ENCODE measurements around the gene MORN1.

MORN1 gene

GRCh38 chr1:2289607-2290006 lies 101.7 kb downstream of the MORN1 start:
- TF ChIP-seq POLR2AphosphoS5 (IDR thresholded peaks at IDR 0.05; ENCODE audit: low read depth, low read length) (no peak), TAF1 (IDR thresholded peaks at IDR 0.05; ENCODE audit: low read depth, low read length) (no peak), POLR2A (IDR thresholded peaks at IDR 0.05; ENCODE audit: low read depth, low read length) (no peak), SPI1 (IDR thresholded peaks at IDR 0.05; ENCODE audit: low read depth, low read length) (no peak), POU2F2 (IDR thresholded peaks at IDR 0.05; ENCODE audit: low read depth, low read length) (no peak), PAX5 (IDR thresholded peaks at IDR 0.05; ENCODE audit: insufficient read depth, low read length, severe bottlenecking) (no peak)
- DNase-seq (ENCODE audit: insufficient read length, low spot score) (no peak), FAIRE-seq (no peak)

GRCh38 chr1:2288816-2289536 lies 102.4 kb downstream of the MORN1 start:
- FAIRE-seq = no peak

DNA sequence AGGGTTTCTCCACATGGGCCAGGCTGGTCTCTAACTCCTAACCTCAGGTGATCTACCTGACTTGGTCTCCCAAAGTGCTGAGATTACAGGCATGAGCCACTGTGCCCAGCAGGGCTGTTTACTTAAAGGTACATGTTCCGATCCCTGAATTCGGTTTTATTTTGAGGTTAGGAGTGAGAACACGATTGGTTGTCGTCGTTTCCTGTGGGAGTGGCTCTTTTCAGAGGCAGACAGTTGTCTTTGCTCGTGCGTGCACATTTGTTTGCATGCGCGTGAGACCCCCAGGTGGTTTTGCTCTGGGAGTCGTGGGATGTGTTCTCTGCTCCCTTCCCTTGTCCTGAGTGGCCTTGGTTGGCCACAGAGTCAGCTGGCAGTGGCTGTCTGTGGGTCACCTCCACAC lies 103.0 kb downstream of the MORN1 start:
- TF ChIP-seq PAX5 (IDR thresholded peaks at IDR 0.05; ENCODE audit: insufficient read depth, low read length, severe bottlenecking) (no peak), POU2F2 (IDR thresholded peaks at IDR 0.05; ENCODE audit: low read depth, low read length) (no peak), TAF1 (IDR thresholded peaks at IDR 0.05; ENCODE audit: low read depth, low read length) (no peak), SPI1 (IDR thresholded peaks at IDR 0.05; ENCODE audit: low read depth, low read length) (no peak), POLR2A (IDR thresholded peaks at IDR 0.05; ENCODE audit: low read depth, low read length) (no peak), POLR2AphosphoS5 (IDR thresholded peaks at IDR 0.05; ENCODE audit: low read depth, low read length) (no peak)
- FAIRE-seq (no peak), DNase-seq (ENCODE audit: insufficient read length, low spot score) (no peak)

More at GRCh38 chr1:2288816-2289536, 102.4 kb downstream of the MORN1 start:
- no peak for DNase-seq (ENCODE audit: insufficient read length, low spot score)
- TF ChIP-seq TAF1 (IDR thresholded peaks at IDR 0.05; ENCODE audit: low read depth, low read length) (no peak), POLR2AphosphoS5 (IDR thresholded peaks at IDR 0.05; ENCODE audit: low read depth, low read length) (no peak), POLR2A (IDR thresholded peaks at IDR 0.05; ENCODE audit: low read depth, low read length) (no peak), PAX5 (IDR thresholded peaks at IDR 0.05; ENCODE audit: insufficient read depth, low read length, severe bottlenecking) (no peak), SPI1 (IDR thresholded peaks at IDR 0.05; ENCODE audit: low read depth, low read length) (no peak), POU2F2 (IDR thresholded peaks at IDR 0.05; ENCODE audit: low read depth, low read length) (no peak)

GRCh38 chr1:2287649-2288048 lies 103.7 kb downstream of the MORN1 start:
- DNase-seq (ENCODE audit: insufficient read length, low spot score) (no peak), FAIRE-seq (no peak)
- TF ChIP-seq POU2F2 (IDR thresholded peaks at IDR 0.05; ENCODE audit: low read depth, low read length) (no peak), TAF1 (IDR thresholded peaks at IDR 0.05; ENCODE audit: low read depth, low read length) (no peak), PAX5 (IDR thresholded peaks at IDR 0.05; ENCODE audit: insufficient read depth, low read length, severe bottlenecking) (no peak), SPI1 (IDR thresholded peaks at IDR 0.05; ENCODE audit: low read depth, low read length) (no peak), POLR2A (IDR thresholded peaks at IDR 0.05; ENCODE audit: low read depth, low read length) (no peak), POLR2AphosphoS5 (IDR thresholded peaks at IDR 0.05; ENCODE audit: low read depth, low read length) (no peak)

- FAIRE-seq = no peak
- TF ChIP-seq PAX5 (IDR thresholded peaks at IDR 0.05; ENCODE audit: insufficient read depth, low read length, severe bottlenecking) (no peak), TAF1 (IDR thresholded peaks at IDR 0.05; ENCODE audit: low read depth, low read length) (no peak), SPI1 (IDR thresholded peaks at IDR 0.05; ENCODE audit: low read depth, low read length) (no peak), POLR2A (IDR thresholded peaks at IDR 0.05; ENCODE audit: low read depth, low read length) (no peak), POU2F2 (IDR thresholded peaks at IDR 0.05; ENCODE audit: low read depth, low read length) (no peak), POLR2AphosphoS5 (IDR thresholded peaks at IDR 0.05; ENCODE audit: low read depth, low read length) (no peak)
- no peak for DNase-seq (ENCODE audit: insufficient read length, low spot score)
These were observed 104.4 kb downstream of the MORN1 start for GRCh38 chr1:2286923-2287322.

GRCh38 chr1:2284932-2285331 lies 106.4 kb downstream of the MORN1 start:
- no peak for FAIRE-seq
- no peak for TF ChIP-seq SPI1 (IDR thresholded peaks at IDR 0.05; ENCODE audit: low read depth, low read length)
- no peak for TF ChIP-seq POLR2AphosphoS5 (IDR thresholded peaks at IDR 0.05; ENCODE audit: low read depth, low read length)
- TF ChIP-seq POU2F2 (IDR thresholded peaks at IDR 0.05; ENCODE audit: low read depth, low read length) = no peak
- no peak for TF ChIP-seq PAX5 (IDR thresholded peaks at IDR 0.05; ENCODE audit: insufficient read depth, low read length, severe bottlenecking)
- TF ChIP-seq POLR2A (IDR thresholded peaks at IDR 0.05; ENCODE audit: low read depth, low read length) = no peak
- TF ChIP-seq TAF1 (IDR thresholded peaks at IDR 0.05; ENCODE audit: low read depth, low read length) = no peak
- DNase-seq (ENCODE audit: insufficient read length, low spot score) = no peak

DNA sequence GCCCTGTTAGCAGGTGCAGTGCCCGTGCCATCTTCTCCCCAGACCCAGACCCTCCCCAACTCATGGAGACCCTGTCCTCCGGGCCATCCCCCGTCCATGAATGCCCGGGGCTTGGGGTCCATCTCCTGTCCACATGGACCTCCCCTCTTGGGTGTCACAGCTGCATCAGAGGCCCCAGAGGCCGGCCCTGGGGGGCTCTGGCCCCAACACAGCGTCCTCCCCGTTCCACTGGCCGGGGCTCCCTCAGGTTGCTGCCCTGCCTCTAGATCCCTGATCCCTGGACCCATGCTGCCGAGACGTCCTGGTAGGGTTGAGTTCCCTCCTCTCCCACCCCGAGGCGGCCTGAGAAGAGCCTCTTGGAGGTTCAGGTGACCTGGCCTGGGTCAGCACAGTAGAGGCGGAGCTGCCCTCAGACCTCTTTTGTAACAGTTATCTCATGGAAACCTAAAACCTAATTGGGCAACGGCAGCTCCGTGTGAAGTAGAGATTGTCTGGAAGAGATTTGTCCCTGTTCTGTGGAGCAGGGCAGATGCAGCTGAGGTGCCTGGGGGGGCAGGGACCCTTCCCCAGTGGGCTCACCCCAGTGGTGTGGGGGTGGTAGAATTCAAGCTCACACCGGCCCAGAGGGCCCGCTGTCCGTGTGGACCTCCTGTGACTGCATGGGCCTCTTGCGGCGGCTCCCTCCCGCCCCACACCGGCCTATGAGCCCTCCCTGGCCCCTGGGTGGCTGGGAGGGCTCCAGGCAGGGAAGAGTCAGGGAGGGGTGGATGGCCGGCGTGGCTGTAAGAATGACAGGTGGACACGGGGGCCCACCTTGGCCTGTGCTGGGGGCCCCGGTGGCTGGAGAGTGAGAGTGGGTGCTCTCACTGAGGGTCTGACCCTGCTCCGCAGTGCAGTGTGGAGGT lies 107.1 kb downstream of the MORN1 start:
- TF ChIP-seq POLR2A (IDR thresholded peaks at IDR 0.05; ENCODE audit: low read depth, low read length) (no peak), PAX5 (IDR thresholded peaks at IDR 0.05; ENCODE audit: insufficient read depth, low read length, severe bottlenecking) (no peak), TAF1 (IDR thresholded peaks at IDR 0.05; ENCODE audit: low read depth, low read length) (no peak), POU2F2 (IDR thresholded peaks at IDR 0.05; ENCODE audit: low read depth, low read length) (no peak), POLR2AphosphoS5 (IDR thresholded peaks at IDR 0.05; ENCODE audit: low read depth, low read length) (no peak), SPI1 (IDR thresholded peaks at IDR 0.05; ENCODE audit: low read depth, low read length) (no peak)
- DNase-seq (ENCODE audit: insufficient read length, low spot score) (no peak), FAIRE-seq (no peak)

DNA sequence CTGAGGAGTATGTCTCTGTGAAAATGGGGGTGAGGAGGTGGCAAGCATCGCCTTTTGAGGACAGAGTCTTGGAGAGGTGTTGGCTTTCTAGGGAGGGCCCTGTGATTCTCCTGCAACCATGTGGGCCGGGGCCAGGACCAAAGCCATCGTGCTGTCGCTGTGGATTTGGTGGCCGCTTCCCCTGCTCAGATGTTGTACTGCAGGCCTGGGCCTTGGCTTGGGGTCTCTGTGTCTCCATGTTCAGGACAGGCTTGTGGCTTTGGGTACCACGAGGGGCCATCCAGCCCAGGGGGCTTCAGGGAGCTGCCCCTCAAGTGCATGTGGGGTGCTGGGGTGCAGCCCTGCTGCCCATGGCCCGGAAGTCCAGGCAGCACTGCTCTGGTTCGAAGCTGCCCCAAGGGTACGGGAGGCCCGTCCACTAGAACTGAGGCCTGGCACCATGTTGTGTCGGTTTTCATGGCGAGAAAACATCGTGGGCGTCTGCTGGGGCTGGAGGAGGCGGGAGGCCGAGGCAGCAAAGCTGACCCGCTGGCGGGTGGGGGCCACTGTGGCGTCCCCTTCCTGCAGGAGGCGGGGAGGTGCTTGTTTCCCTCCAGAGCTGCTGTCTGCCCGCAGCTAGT lies 107.9 kb downstream of the MORN1 start:
- DNase-seq (ENCODE audit: insufficient read length, low spot score) (no peak), FAIRE-seq (no peak)
- no peak for TF ChIP-seq PAX5 (IDR thresholded peaks at IDR 0.05; ENCODE audit: insufficient read depth, low read length, severe bottlenecking)
- TF ChIP-seq SPI1 (IDR thresholded peaks at IDR 0.05; ENCODE audit: low read depth, low read length) = no peak
- no peak for TF ChIP-seq POLR2AphosphoS5 (IDR thresholded peaks at IDR 0.05; ENCODE audit: low read depth, low read length)
- no peak for TF ChIP-seq TAF1 (IDR thresholded peaks at IDR 0.05; ENCODE audit: low read depth, low read length)

Measured in GM12891 (cell line).